H1 (cell line): ENCODE measurements around the gene OR4C3. TPM values are rescaled to one million over a fixed set of nuclear protein-coding genes. Genes with fewer than 3 reads are reported as not detected.

Experiments used
- CTCF ChIA-PET: fragments of 300-600 bp; sonication (Branson Sonifier 250); formaldehyde crosslinking; loops from one replicate; lab custom pipeline; 2021; ENCODE audit not compliant: partially characterized antibody; lab: Charles Lee
- POLR2A ChIA-PET: fragments of 300-600 bp; sonication (Branson Sonifier 250); formaldehyde crosslinking; loops from one replicate; lab custom pipeline; 2021; ENCODE audit warnings: inconsistent platforms; ENCODE audit not compliant: partially characterized antibody; lab: Charles Lee
- DNase-seq, 2 experiments: peaks; one replicate each; pipeline versions ENCODE4 v3.0.0 to v3.0.0-alpha.2; 2010 to 2022; ENCODE audit warnings: low spot score in 2 of 2, low read depth in 1 of 2, mixed read lengths in 1 of 2
- FAIRE-seq: peaks from 2 replicates; lab custom pipeline; 2011; peaks lifted over from hg19 to GRCh38; lab: Jason Lieb, UNC
- H2AFZ ChIP-seq: 2 replicates; pipeline ENCODE4 v1.8.1; 2012; ENCODE audit warnings: low read length, inconsistent platforms
- H2AK5ac ChIP-seq: 2 replicates; pipeline ENCODE4 v1.6.1; 2013; ENCODE audit warnings: low read depth, low read length
- H2BK120ac ChIP-seq: replicated peaks from 2 replicates; pipeline ENCODE3; 2013; ENCODE audit warnings: low read depth, low read length, inconsistent platforms
- H2BK12ac ChIP-seq: 2 replicates; pipeline ENCODE4 v1.6.1; 2013; ENCODE audit warnings: low read depth, low read length
- H2BK15ac ChIP-seq: 2 replicates; pipeline ENCODE4 v1.6.1; 2013; ENCODE audit warnings: low read length
- H2BK20ac ChIP-seq: 2 replicates; pipeline ENCODE4 v1.6.1; 2013; ENCODE audit warnings: low read length
- H2BK5ac ChIP-seq: 2 replicates; pipeline ENCODE4 v1.6.1; 2013; ENCODE audit warnings: low read depth, low read length
- H3K14ac ChIP-seq: 2 replicates; pipeline ENCODE4 v1.6.1; 2013; ENCODE audit warnings: inconsistent platforms; ENCODE audit not compliant: insufficient read length
- H3K18ac ChIP-seq: 2 replicates; pipeline ENCODE4 v1.6.1; 2013; ENCODE audit warnings: low read length; ENCODE audit errors: extremely low read depth
- H3K23ac ChIP-seq: 2 replicates; pipeline ENCODE4 v1.6.1; 2013; ENCODE audit warnings: inconsistent platforms; ENCODE audit not compliant: insufficient read length
- H3K23me2 ChIP-seq: 2 replicates; pipeline ENCODE4 v1.6.1; 2013; ENCODE audit warnings: low read depth, low read length
- H3K27ac ChIP-seq: 2 replicates; pipeline ENCODE4 v1.6.1; 2011; ENCODE audit warnings: low read depth, low read length, inconsistent platforms
- H3K27me3 ChIP-seq, 4 experiments: replicated peaks in 1 of 4; 1 replicate in 1 of 4; 2 replicates in 3 of 4; pipeline versions ENCODE4 v1.6.1 to v1.8.1; 2011 to 2013; ENCODE audit warnings: low read length in 3 of 4, mild to moderate bottlenecking in 3 of 4, inconsistent platforms in 2 of 4, mixed read lengths in 2 of 4, moderate library complexity in 1 of 4; ENCODE audit not compliant: control insufficient read depth in 3 of 4, insufficient read depth in 3 of 4; ENCODE audit errors: extremely low read depth in 1 of 4
- H3K36me3 ChIP-seq, 4 experiments: 2 replicates each; pipeline versions ENCODE4 v1.6.1 to v1.8.1; 2011 to 2013; ENCODE audit warnings: mild to moderate bottlenecking in 4 of 4, low read length in 3 of 4, moderate library complexity in 2 of 4, control low read depth in 1 of 4, inconsistent platforms in 1 of 4; ENCODE audit not compliant: insufficient read depth in 4 of 4, control insufficient read depth in 2 of 4
- H3K4ac ChIP-seq: replicated peaks from 2 replicates; pipeline ENCODE3; 2013; ENCODE audit warnings: low read length, low read depth, mixed read lengths, inconsistent platforms; ENCODE audit not compliant: insufficient read length
- H3K4me1 ChIP-seq, 4 experiments: replicated peaks in 1 of 4; 1 replicate in 1 of 4; 2 replicates in 3 of 4; pipeline versions ENCODE4 v1.6.1 to v1.8.1; 2011 to 2013; ENCODE audit warnings: low read length in 3 of 4, inconsistent platforms in 2 of 4, mixed read lengths in 1 of 4; ENCODE audit not compliant: insufficient read depth in 4 of 4, control insufficient read depth in 3 of 4
- H3K4me2 ChIP-seq, 2 experiments: 2 replicates each; pipeline versions ENCODE4 v1.6.1 to v1.8.1; 2011 to 2013; ENCODE audit warnings: low read depth in 2 of 2, low read length in 2 of 2, control low read depth in 1 of 2, inconsistent platforms in 1 of 2, mild to moderate bottlenecking in 1 of 2; ENCODE audit not compliant: insufficient read depth in 1 of 2
- H3K4me3 ChIP-seq, 4 experiments: fragments of 200-600, 300-600 bp in 1 of 4; sonication (generic), shearing (Covaris generic), sonication (Bioruptor Twin) in 1 of 4; 2 replicates each; pipeline versions ENCODE4 v1.5.1 to v1.8.1; 2011 to 2016; ENCODE audit warnings: low read length in 4 of 4, low read depth in 3 of 4, control low read depth in 2 of 4, inconsistent platforms in 2 of 4, mild to moderate bottlenecking in 2 of 4, mixed read lengths in 1 of 4, moderate library complexity in 1 of 4; ENCODE audit not compliant: insufficient read depth in 2 of 4; ENCODE audit errors: extremely low read depth in 1 of 4
- H3K56ac ChIP-seq: replicated peaks from 2 replicates; pipeline ENCODE3; 2013; ENCODE audit warnings: low read depth, mild to moderate bottlenecking, mixed read lengths, low read length, inconsistent platforms; ENCODE audit not compliant: insufficient read length
- H3K79me1 ChIP-seq: 2 replicates; pipeline ENCODE4 v1.6.1; 2013; ENCODE audit warnings: low read depth, low read length, control low read depth
- H3K79me2 ChIP-seq, 2 experiments: 2 replicates each; pipeline versions ENCODE4 v1.6.1 to v1.8.1; 2012 to 2013; ENCODE audit warnings: low read length in 2 of 2, mild to moderate bottlenecking in 2 of 2, inconsistent platforms in 1 of 2; ENCODE audit not compliant: insufficient read depth in 2 of 2, control insufficient read depth in 1 of 2
- H3K9ac ChIP-seq, 4 experiments: replicated peaks in 1 of 4; 1 replicate in 1 of 4; 2 replicates in 3 of 4; pipeline versions ENCODE4 v1.6.1 to v1.8.1; 2011 to 2013; ENCODE audit warnings: low read depth in 3 of 4, low read length in 3 of 4, control low read depth in 2 of 4, mild to moderate bottlenecking in 2 of 4, moderate library complexity in 2 of 4, inconsistent platforms in 1 of 4; ENCODE audit errors: extremely low read depth in 1 of 4
- H3K9me3 ChIP-seq, 2 experiments: 2 replicates each; pipeline versions ENCODE4 v1.6.1 to v1.8.1; 2012 to 2013; ENCODE audit warnings: mild to moderate bottlenecking in 2 of 2, moderate library complexity in 2 of 2, control low read depth in 1 of 2, inconsistent platforms in 1 of 2, low read depth in 1 of 2, low read length in 1 of 2, mixed read lengths in 1 of 2; ENCODE audit not compliant: insufficient read depth in 2 of 2
- H4K20me1 ChIP-seq, 2 experiments: replicated peaks in 1 of 2; 2 replicates each; pipeline versions ENCODE3 to v1.8.1; 2011 to 2013; ENCODE audit warnings: inconsistent platforms in 2 of 2, low read length in 2 of 2, mild to moderate bottlenecking in 1 of 2; ENCODE audit not compliant: insufficient read depth in 2 of 2, control insufficient read depth in 1 of 2
- H4K5ac ChIP-seq: 2 replicates; pipeline ENCODE4 v1.6.1; 2013; ENCODE audit warnings: low read length, low read depth, mixed read lengths, inconsistent platforms; ENCODE audit not compliant: insufficient read length
- H4K8ac ChIP-seq: 2 replicates; pipeline ENCODE4 v1.8.0; 2013; ENCODE audit warnings: mild to moderate bottlenecking, moderate library complexity, low read length, inconsistent platforms; ENCODE audit not compliant: insufficient read depth; ENCODE audit errors: extremely low read depth
- H4K91ac ChIP-seq: replicated peaks from 2 replicates; pipeline ENCODE3; 2013; ENCODE audit warnings: low read length, mixed read lengths, inconsistent platforms; ENCODE audit not compliant: insufficient read length
- CTCF ChIP-seq, 3 experiments: IDR thresholded peaks; 1 replicate in 2 of 3; 2 replicates in 1 of 3; pipeline versions ENCODE4 v1.5.1 to v1.6.1; 2011; ENCODE audit warnings: low read length in 3 of 3, mild to moderate bottlenecking in 3 of 3, inconsistent platforms in 2 of 3, low read depth in 1 of 3, moderate library complexity in 1 of 3; ENCODE audit not compliant: insufficient read depth in 1 of 3; ENCODE audit errors: control extremely low read depth in 1 of 3
- EZH2 ChIP-seq: fragments of 200-600 bp; sonication (generic); IDR thresholded peaks from 2 replicates; pipeline ENCODE4 v1.7.1; 2012; ENCODE audit warnings: low read depth, mild to moderate bottlenecking, moderate library complexity, low read length, inconsistent platforms; ENCODE audit not compliant: severe bottlenecking
- RAD21 ChIP-seq, 2 experiments: IDR thresholded peaks in 1 of 2; conservative IDR thresholded peaks in 1 of 2; 2 replicates each; pipeline ENCODE4 v1.6.1; 2011; ENCODE audit warnings: low read depth in 2 of 2, low read length in 2 of 2, improper control_type of control experiment in 1 of 2, inconsistent platforms in 1 of 2, mild to moderate bottlenecking in 1 of 2, moderate library complexity in 1 of 2
- WGBS, 2 experiments: shearing (Covaris generic) in 1 of 2; methylation state at CpG; one replicate each; pipeline versions ENCODE4 v1.1.6 to v1.1.7; 2013 to 2015; ENCODE audit warnings: low lambda C conversion rate in 2 of 2, mixed read lengths in 2 of 2, inconsistent platforms in 1 of 2, low coverage in 1 of 2, missing lambda C conversion rate in 1 of 2; ENCODE audit not compliant: insufficient replicate concordance in 2 of 2, insufficient coverage in 1 of 2, insufficient read length in 1 of 2; ENCODE audit errors: extremely low coverage in 1 of 2, missing lambda C conversion rate in 1 of 2; 5-methylcytosine and 5-hydroxymethylcytosine counted together
- polyA plus RNA-seq, 7 experiments: library from polyadenylated mRNA; depleted of rRNA in 3 of 7; stranded (reverse) in 5 of 7; unstranded in 2 of 7; fragments of >200 nt in 5 of 7; fragments of 200-250 nt in 2 of 7; gene quantifications; 1 replicate in 5 of 7; 2 replicates in 1 of 7; 4 replicates in 1 of 7; pipeline versions ENCODE4 v1.2.1 to v1.2.3, GENCODE V29; 2011 to 2013; ENCODE audit warnings: missing spikeins in 2 of 7, mixed read lengths in 2 of 7
- total RNA-seq: library from RNA; stranded (reverse); fragmentation: NEBNext Ultra II Directional; extraction: Animal tissue kit (Norgen Biotek cat#: 25700); gene quantifications from 2 replicates; pipeline ENCODE4 v1.2.1, GENCODE V29; 2021

The OR4C3 gene
- total and polyA plus RNA-seq, 2 of the 8 experiments (the other 6 are each of a cell fraction or from before 2014, with no cell fraction given): not detected

GRCh38 chr11:48307760-48308386 lies 16.8 kb upstream of the OR4C3 start:
- Histone ChIP-seq H3K9me3 (peaks cover 49 to 53% of the 10 kb centered on the region in 2 experiments), H3K23me2 (no peaks in the 10 kb centered on the region), H2AFZ (no peak overlapping the region), H3K14ac (no peak overlapping the region), H3K4me3 (no peak overlapping the region), H4K5ac (no peak overlapping the region), H2AK5ac (no peak overlapping the region), H2BK12ac (no peak overlapping the region), H2BK5ac (no peak overlapping the region), H3K9ac (no peak overlapping the region), H3K27me3 (no peaks in the 10 kb centered on the region), H3K79me1 (no peaks in the 10 kb centered on the region), H3K4ac (no peak overlapping the region), H3K4me1 (no peaks in the 10 kb centered on the region), H4K91ac (no peak overlapping the region), H2BK15ac (no peak overlapping the region), H3K18ac (no peak overlapping the region), H3K79me2 (no peaks in the 10 kb centered on the region), H3K56ac (no peak overlapping the region), H3K36me3 (no peaks in the 10 kb centered on the region), H2BK120ac (no peak overlapping the region), H2BK20ac (no peak overlapping the region), H4K20me1 (no peaks in the 10 kb centered on the region), H3K4me2 (no peak overlapping the region), H3K23ac (no peak overlapping the region), H4K8ac (no peak overlapping the region), H3K27ac (no peak overlapping the region)
- ChIA-PET CTCF (interaction anchor here (0.6 to 1.1 kb wide), 2 partner anchors 9 to 474 kb away, joined by 3 read pairs; no protein-coding TSS in a partner anchor), POLR2A (no interaction called here)
- FAIRE-seq (peak; percentile 19), DNase-seq (peak in 1 of 2 experiments; percentile 75)
- no peak for TF ChIP-seq EZH2
- TF ChIP-seq RAD21 (IDR thresholded peaks at IDR 0.05 in 1 of 2, conservative IDR thresholded peaks at IDR 0.05 in 1 of 2; ENCODE audit: low read depth in 2 of 2, low read length in 2 of 2): peak; percentile 74 to 83
- peak; percentile 48 to 82 (median 57) for TF ChIP-seq CTCF (IDR thresholded peaks at IDR 0.05; ENCODE audit: control extremely low read depth in 1 of 3, insufficient read depth in 1 of 3, low read depth in 1 of 3, low read length in 3 of 3)
- whole genome bisulfite sequencing, 2 experiments: 41 to 100% methylated on average over 1 to 5 of the region's 5 CpGs
